Esophagus squamous epithelium (tissue), 4 donors: ENCODE data around the gene SRSF9.

ENCODE experiments used
- CTCF ChIP-seq, 6 experiments: fragments of 450-650 bp in 4 of 6; fragments of 200-600 bp in 2 of 6; sonication (generic) in 2 of 6; IDR thresholded peaks; one replicate each; pipeline ENCODE4 v1.5.1; 2016 to 2019; ENCODE audit warnings: antibody characterized with exemption in 6 of 6, mild to moderate bottlenecking in 4 of 6, moderate library complexity in 4 of 6
- POLR2A ChIP-seq, 4 donors: fragments of 450-650 bp; IDR thresholded peaks; one replicate each; pipeline ENCODE4 v1.6.1; 2017; ENCODE audit warnings: antibody characterized with exemption in 4 of 4, mild to moderate bottlenecking in 4 of 4, moderate library complexity in 3 of 4

- TF ChIP-seq CTCF (IDR thresholded peaks at IDR 0.05) (no peak), POLR2A (IDR thresholded peaks at IDR 0.05) (no peak)
Observed at GRCh38 chr12:120498870-120499515, 29.4 kb upstream of the SRSF9 start.
